NOMO-1 treated with dmso at 0.1 percent for 144 hours (cell line): ENCODE measurements around the gene TMEM255B.

ENCODE experiments used
- DNase-seq: peaks from one replicate; lab custom pipeline; 2025; ENCODE audit not compliant: unreplicated experiment; lab: John Stamatoyannopoulos, UW

TMEM255B gene

GRCh38 chr13:113845723-113846635 lies 87.0 kb downstream of the TMEM255B start:
- no peak for DNase-seq

- no peak for DNase-seq
Measured at GRCh38 chr13:113846636-113847318, 87.8 kb downstream of the TMEM255B start.

GRCh38 chr13:113848020-113848419 lies 89.0 kb downstream of the TMEM255B start:
- no peak for DNase-seq

GRCh38 chr13:113848431-113849260 lies 89.6 kb downstream of the TMEM255B start:
- DNase-seq, result no peak

GRCh38 chr13:113849546-113849945 lies 90.5 kb downstream of the TMEM255B start:
- no peak for DNase-seq

GRCh38 chr13:113849981-113850721 lies 91.1 kb downstream of the TMEM255B start:
- DNase-seq, result no peak

- DNase-seq, result no peak
Measured at GRCh38 chr13:113850722-113851479, 91.9 kb downstream of the TMEM255B start.

- no peak for DNase-seq
Measured at GRCh38 chr13:113851480-113851803, 92.4 kb downstream of the TMEM255B start.

GRCh38 chr13:113851826-113852535 lies 93.0 kb downstream of the TMEM255B start:
- DNase-seq, result no peak

- DNase-seq, result no peak
Measured at GRCh38 chr13:113852536-113853517, 93.8 kb downstream of the TMEM255B start.

- no peak for DNase-seq
Measured at GRCh38 chr13:113853518-113854237, 94.7 kb downstream of the TMEM255B start.

GRCh38 chr13:113854238-113855011 lies 95.4 kb downstream of the TMEM255B start:
- DNase-seq, result no peak

- DNase-seq, result no peak
Measured at GRCh38 chr13:113855012-113855921, 96.2 kb downstream of the TMEM255B start.

- no peak for DNase-seq
Measured at GRCh38 chr13:113855931-113856715, 97.1 kb downstream of the TMEM255B start.

GRCh38 chr13:113856716-113857065 lies 97.7 kb downstream of the TMEM255B start:
- no peak for DNase-seq
